Activated CD4-positive, alpha-beta T cell treated with anti-CD3 and anti-CD28 coated beads, Interleukin-2, Interleukin-4, amounts not matched to agents 100 ng/mL and 50 ng/mL, durations not matched to agents 16 hours and 8 hours (primary cell): ENCODE data around the gene MYRIP.

Source experiments
- DNase-seq: peaks from one replicate; pipeline ENCODE4 v3.0.0-alpha.2; 2020; ENCODE audit warnings: low spot score

Gene MYRIP

GRCh38 chr3:39907981-39908380 lies 98.6 kb downstream of the MYRIP start:
- DNase-seq: no peak

DNA sequence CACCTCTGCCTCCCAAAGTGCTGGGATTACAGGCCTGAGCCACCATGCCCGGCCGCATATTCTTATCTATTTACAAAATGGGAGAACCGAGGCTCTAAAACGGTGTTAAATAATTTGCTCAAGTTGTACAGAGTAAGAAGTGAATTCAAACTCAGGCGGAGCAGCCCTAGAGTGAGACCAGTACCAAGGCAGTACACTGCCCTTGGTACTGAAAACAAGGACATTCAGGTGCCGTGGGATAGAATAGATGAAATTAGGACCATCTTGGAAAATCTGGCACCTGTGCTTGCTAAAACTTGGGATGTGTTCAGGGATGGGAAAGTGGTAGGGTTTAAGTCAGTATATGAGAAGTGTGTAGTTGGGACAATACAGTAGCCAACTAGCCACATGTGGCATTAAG lies 100.7 kb downstream of the MYRIP start:
- DNase-seq: no peak

GRCh38 chr3:39910826-39911464 lies 101.5 kb downstream of the MYRIP start:
- DNase-seq: no peak

GRCh38 chr3:39911465-39912309 lies 102.3 kb downstream of the MYRIP start:
- DNase-seq: no peak

- DNase-seq: no peak
Measured at GRCh38 chr3:39915027-39915426, 105.6 kb downstream of the MYRIP start.

DNA sequence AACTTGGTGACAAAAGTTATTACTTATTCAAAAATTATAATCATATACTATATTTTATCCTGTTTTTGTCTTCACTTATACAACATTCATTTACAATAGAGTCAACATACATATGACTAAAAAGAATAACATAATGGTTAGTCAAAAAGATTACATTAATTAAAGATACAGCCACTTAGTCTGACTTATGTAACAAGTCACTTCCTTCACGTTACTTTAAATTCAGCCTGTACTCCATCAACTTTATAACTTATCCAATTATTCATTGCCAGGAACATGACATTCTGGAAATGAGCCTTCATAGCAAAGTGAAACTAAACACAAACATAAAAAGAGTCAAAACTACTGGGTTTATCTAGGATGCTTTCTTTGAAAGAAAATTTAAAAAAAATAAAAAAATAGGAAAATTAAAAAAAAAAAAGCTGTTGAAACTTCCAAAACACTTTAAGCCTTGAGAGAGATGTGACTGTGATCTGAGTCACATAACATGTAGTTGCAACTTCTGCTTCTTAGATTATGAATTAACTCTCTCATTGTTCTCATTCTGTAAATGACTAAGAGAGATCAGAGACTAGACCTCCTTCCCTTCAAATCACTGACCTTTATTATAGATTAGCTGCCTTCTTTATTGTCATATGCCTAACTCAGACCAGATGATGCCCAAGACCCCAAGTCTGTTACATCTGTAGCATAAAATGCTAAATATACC lies 107.8 kb downstream of the MYRIP start:
- no peak for DNase-seq

DNA sequence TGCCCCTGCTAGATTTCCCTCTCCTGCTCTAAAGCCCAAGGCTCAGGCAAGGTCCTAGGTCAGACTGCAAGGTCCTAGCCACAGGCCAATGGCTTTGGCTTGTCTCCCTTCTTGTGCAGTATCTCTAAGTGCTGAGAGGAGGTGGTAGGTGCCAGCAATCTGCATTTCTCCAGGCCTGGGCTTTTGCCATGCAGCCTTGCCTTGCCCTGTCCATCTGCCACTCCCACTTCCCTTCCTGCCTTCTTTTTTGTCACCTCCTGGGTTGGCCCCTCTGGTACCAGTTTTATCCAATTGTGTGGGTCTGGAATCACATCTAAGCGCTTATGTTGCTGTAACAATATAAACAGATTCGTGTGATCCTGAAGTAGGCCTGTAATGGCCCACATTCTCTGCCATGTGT lies 109.9 kb downstream of the MYRIP start:
- DNase-seq: no peak

DNA sequence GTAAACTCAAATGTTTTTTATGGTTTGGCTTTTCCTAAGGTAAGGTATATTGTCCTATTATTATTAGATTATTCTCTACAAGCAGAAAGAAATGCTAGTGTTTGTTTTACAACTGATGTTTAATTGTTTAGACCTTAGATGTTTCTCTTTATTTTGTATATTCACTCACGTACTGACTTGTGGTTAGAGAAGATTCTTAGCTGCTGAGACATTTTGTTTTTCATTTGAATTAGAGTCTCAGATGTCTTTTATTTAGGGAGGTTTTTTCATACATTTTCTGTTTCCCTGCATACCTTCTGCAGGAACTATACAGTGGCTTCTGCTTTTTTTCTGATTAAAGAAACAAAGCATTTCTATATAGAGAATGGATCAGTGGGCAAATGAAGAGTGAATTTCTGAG lies 110.9 kb downstream of the MYRIP start:
- DNase-seq: no peak

- no peak for DNase-seq
Measured at GRCh38 chr3:39927479-39927878, 118.1 kb downstream of the MYRIP start.

GRCh38 chr3:39933986-39934693 lies 124.7 kb downstream of the MYRIP start:
- DNase-seq: no peak

- no peak for DNase-seq
Measured at GRCh38 chr3:39934696-39935095, 125.3 kb downstream of the MYRIP start.

DNA sequence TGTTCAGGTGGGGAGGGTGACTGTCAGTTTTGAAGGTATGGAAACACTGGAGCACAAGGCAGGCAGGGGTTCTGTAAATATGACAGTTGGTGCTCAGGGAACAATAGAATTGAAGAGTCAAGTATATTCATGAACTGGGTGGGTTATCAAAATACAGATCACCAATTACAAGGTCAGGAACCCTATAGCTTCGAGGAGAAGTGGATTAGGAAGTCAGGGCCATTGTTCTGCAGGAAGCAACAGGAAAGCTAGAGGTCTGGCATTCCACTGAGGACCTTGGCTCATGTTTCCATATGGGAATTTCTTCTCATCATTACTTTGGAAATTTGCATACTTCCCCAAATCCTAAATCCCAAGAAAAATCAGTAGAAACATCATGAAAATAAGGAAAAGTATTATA lies 125.9 kb downstream of the MYRIP start:
- no peak for DNase-seq

- DNase-seq: no peak
Measured at GRCh38 chr3:39936848-39937247, 127.4 kb downstream of the MYRIP start.

DNA sequence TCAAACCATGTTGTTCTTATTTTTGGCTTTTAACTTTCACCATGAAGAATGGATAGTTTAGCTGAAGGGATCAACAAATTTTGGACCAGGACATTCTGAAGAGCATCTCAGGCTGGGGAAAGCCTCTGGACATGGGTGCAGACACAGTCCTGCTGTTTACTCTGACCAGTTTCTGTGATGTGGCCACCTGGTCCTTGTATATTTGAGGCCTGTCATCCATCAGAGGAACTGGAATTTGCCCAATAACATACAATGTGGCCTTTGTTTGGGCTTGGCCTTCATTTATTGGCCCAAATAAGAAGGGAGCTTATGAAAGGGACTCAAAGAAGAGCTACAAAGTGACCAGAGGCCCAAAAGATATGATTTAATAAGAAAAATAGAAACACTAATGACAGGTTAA lies 127.9 kb downstream of the MYRIP start:
- DNase-seq: no peak

GRCh38 chr3:39937874-39938273 lies 128.5 kb downstream of the MYRIP start:
- no peak for DNase-seq

GRCh38 chr3:39941931-39942330 lies 132.5 kb downstream of the MYRIP start:
- DNase-seq: no peak

- no peak for DNase-seq
Measured at GRCh38 chr3:39960515-39961191, 151.2 kb downstream of the MYRIP start.

DNA sequence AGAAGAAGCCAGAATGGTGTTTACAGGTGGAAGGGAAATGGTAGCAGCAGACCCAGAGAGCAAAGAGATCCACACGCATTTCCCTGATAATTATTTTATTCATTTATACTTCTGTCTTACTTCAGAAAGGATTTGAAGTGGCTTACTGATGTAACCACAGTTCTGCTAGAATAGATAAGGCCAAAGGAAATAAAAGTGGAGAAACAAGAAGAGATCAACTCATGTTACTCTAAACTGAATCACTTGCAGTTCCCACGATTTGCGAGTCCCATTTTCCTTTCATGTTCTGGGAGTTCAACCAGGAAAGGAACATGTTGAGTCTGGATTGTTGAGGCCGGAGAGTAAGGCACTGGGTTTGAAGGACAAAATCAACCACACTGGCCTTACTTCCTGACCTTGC lies 151.8 kb downstream of the MYRIP start:
- DNase-seq: no peak

GRCh38 chr3:39962581-39962980 lies 153.2 kb downstream of the MYRIP start:
- DNase-seq: no peak

DNA sequence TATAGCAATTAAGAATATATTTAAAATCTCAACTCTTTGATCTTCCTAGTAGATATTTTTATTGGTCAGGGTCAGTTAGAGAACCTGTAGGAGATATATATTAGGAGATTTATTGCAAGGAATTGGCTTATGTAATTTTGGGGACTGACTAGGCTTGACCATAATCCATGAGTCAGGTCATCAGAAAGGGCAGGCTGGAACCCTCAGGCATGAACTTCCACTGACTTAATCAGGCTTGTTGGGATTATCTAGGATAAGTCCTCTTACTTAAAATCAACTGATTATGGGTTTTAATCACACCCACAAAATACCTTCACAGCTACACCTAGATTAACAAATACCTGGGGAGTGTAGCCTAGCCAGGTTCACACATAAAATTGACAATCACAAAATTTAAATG lies 156.1 kb downstream of the MYRIP start:
- no peak for DNase-seq

DNA sequence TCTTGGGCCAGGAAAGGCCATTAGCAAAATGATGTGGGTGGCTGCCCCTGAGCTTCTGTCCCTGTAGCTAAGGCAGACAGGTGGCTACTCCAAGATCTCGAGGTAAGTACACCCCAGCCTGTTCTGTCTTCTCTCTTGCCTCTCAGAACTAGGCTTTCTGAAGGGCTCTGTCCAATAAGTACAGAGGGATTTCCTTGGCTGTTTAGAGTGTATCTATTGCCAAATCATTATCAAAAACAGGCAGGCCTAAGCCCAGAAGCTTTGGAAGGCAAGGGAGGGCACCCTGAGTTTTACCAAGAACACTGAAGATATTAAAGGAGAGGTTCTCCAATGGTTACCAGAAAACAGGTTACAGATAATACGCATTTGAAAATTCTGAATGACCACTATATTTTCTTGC lies 156.6 kb downstream of the MYRIP start:
- DNase-seq: no peak

DNA sequence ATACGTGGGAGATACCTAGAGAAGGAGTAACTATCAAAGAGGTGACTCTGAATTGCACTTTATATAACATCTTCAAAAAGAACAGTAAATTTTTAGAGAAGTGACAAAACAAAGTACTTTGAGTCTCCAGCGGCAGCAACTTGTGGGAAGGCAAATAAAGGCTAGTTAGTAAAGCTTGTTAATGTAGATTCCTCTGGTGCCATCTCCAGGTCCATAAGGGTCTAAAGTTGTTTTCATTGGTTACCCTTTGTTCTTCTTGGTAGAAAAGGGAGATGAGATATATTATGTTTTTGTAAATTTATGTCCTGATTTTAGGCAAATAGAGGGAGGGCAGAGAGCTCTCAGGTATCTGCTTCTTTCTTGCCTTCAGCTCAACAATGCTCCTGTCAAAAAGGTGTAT lies 161.6 kb downstream of the MYRIP start:
- no peak for DNase-seq
